Cardiac muscle cell (in vitro differentiated cells and primary cell): ENCODE measurements around the gene MATN3. TPM values are rescaled to one million over a fixed set of nuclear protein-coding genes. Genes with fewer than 3 reads are reported as not detected.

Experiments
- DNase-seq, 2 donors: peaks; one replicate each; pipeline versions ENCODE4 v3.0.0 to v3.0.0-alpha.2; 2010 to 2017; ENCODE audit warnings: low read depth in 1 of 2, low spot score in 1 of 2
- H3K27ac ChIP-seq: fragments of 200-600 bp; sonication (generic); 2 replicates; pipeline ENCODE4 v1.5.1; 2016
- H3K27me3 ChIP-seq: fragments of 200-600 bp; sonication (generic); 2 replicates; pipeline ENCODE4 v1.6.0; 2016; ENCODE audit warnings: control low read depth
- H3K36me3 ChIP-seq: fragments of 200-600 bp; sonication (generic); 2 replicates; pipeline ENCODE4 v1.5.1; 2016; ENCODE audit warnings: control low read depth
- H3K4me1 ChIP-seq: fragments of 200-600 bp; sonication (generic); 2 replicates; pipeline ENCODE4 v1.8.1; 2017; ENCODE audit warnings: low read depth, mild to moderate bottlenecking, mixed run types
- H3K4me3 ChIP-seq: fragments of 200-600 bp; sonication (generic); 2 replicates; pipeline ENCODE4 v1.5.1; 2016; ENCODE audit warnings: mild to moderate bottlenecking
- H3K9me3 ChIP-seq: fragments of 200-600 bp; sonication (generic); 2 replicates; pipeline ENCODE4 v1.5.1; 2017; ENCODE audit warnings: low read depth, mild to moderate bottlenecking, control low read depth
- CTCF ChIP-seq: IDR thresholded peaks from 2 replicates; pipeline ENCODE4 v1.5.1; 2012; ENCODE audit warnings: low read depth, mild to moderate bottlenecking, low read length
- polyA plus RNA-seq: library from polyadenylated mRNA; unstranded; fragments of >200 nt; fragmentation: Nextera tagmentation; extraction: Ambion mirVana; gene quantifications from 2 replicates; pipeline ENCODE4 v1.2.1, GENCODE V29; 2016
- total RNA-seq: library from RNA; depleted of rRNA; stranded (reverse); fragments of >200 nt; gene quantifications from 2 replicates; pipeline ENCODE4 v1.2.3, GENCODE V29; 2016

Gene MATN3
- total and polyA plus RNA-seq, 2 experiments from 2014 or later, result 3.8 to 4.8 TPM

DNA sequence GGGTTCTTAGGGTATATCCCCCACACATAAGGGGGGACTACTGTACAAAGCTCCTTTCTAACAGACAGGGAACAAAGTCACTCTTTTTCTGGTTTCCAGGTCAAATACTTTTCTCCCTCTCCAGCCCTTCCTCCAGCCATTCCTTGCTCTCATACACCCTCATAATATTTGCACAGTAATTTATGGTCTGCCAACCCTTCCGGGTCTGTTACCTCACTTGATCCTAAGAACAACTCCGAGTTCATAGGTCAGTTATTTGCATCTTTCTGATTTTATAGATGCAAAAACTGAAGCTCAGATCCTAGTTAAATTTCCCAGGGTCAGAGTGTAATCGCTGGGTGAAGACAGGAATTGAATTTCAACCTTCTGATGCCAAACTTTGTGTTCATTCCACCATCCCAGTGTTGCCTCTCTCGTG is 14.8 kb upstream of the MATN3 start:
- H3K4me3 ChIP-seq, result no peak overlapping the region
- peak overlapping the region; percentile 88 for H3K27ac ChIP-seq
- no peaks in the 10 kb centered on the region for H3K9me3 ChIP-seq
- peaks cover 26% of the 10 kb centered on the region for H3K36me3 ChIP-seq
- peaks cover 25% of the 10 kb centered on the region for H3K4me1 ChIP-seq
- no peak for TF ChIP-seq CTCF
- H3K27me3 ChIP-seq, result no peaks in the 10 kb centered on the region
- DNase-seq, result no peak

- no peaks in the 10 kb centered on the region for H3K27me3 ChIP-seq
- no peak for DNase-seq
- H3K4me3 ChIP-seq, result no peak overlapping the region
- no peaks in the 10 kb centered on the region for H3K9me3 ChIP-seq
- no peak overlapping the region for H3K27ac ChIP-seq
- peaks cover 25% of the 10 kb centered on the region for H3K4me1 ChIP-seq
- TF ChIP-seq CTCF, result no peak
- H3K36me3 ChIP-seq, result peaks cover 8% of the 10 kb centered on the region
These were observed 12.8 kb upstream of the MATN3 start for GRCh38 chr2:20025065-20025786.

DNA sequence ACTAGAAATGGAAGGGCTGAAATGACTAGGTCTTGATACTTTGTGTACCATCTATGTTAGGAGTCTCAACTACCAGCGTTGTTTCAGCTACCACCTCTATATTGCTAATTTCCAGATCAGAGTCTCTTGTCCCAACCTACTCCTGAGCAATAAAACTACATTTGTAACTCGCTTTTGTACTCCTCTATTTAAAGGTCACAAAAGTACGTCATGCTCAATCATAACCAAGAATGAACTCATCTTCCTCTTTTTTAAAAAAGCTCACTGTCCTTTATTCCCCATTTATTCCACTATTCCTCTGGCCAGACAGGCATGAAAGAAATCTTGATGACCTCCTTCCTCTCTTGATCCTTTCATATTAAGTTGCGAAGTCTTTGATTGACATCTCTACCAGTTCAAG is 11.2 kb upstream of the MATN3 start:
- no peak for DNase-seq
- Histone ChIP-seq H3K4me1 (peaks cover 25% of the 10 kb centered on the region), H3K4me3 (no peak overlapping the region), H3K27ac (peak overlapping the region; percentile 66), H3K27me3 (no peaks in the 10 kb centered on the region), H3K36me3 (peaks cover 3% of the 10 kb centered on the region), H3K9me3 (no peaks in the 10 kb centered on the region)
- no peak for TF ChIP-seq CTCF

GRCh38 chr2:20021405-20022009 is 9.0 kb upstream of the MATN3 start:
- Histone ChIP-seq H3K27me3 (no peaks in the 10 kb centered on the region), H3K27ac (no peak overlapping the region), H3K9me3 (no peaks in the 10 kb centered on the region), H3K4me1 (peaks cover 9% of the 10 kb centered on the region), H3K4me3 (no peak overlapping the region), H3K36me3 (no peaks in the 10 kb centered on the region)
- DNase-seq, result no peak
- TF ChIP-seq CTCF, result no peak

DNA sequence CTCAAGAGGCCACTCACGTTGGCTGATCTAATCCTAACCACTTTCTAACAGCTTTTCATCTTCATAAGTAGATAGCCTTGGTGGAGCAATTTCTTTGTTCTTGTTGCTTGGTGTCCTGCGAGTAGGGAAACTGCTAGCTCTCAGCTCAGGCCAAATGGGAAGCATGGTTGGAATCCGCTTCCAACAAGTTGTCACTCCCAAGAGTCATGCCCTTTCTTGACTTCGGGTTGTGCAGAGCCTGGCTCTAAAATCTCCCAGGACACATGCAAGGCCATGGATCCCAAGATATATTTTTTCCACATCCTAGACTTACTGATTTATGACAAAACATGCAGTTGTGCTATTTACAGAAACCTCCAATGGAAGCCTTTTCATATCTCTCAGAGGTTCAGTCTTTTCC is 7.3 kb upstream of the MATN3 start:
- H3K27ac ChIP-seq, result no peak overlapping the region
- no peaks in the 10 kb centered on the region for H3K9me3 ChIP-seq
- no peak overlapping the region for H3K4me3 ChIP-seq
- H3K4me1 ChIP-seq, result peaks cover 9% of the 10 kb centered on the region
- H3K36me3 ChIP-seq, result no peaks in the 10 kb centered on the region
- H3K27me3 ChIP-seq, result no peaks in the 10 kb centered on the region
- no peak for DNase-seq
- TF ChIP-seq CTCF, result no peak
